Adrenal gland (tissue), 5 donors: ENCODE results near the gene IL12A.

Experiments
- CTCF ChIP-seq, 6 experiments: fragments of 450-650 bp in 4 of 6; fragments of 200-600 bp in 2 of 6; sonication (generic) in 1 of 6; IDR thresholded peaks; 1 replicate in 5 of 6; 2 replicates in 1 of 6; pipeline versions ENCODE4 v1.5.1 to v1.8.0; 2016 to 2021; ENCODE audit warnings: antibody characterized with exemption in 6 of 6, mild to moderate bottlenecking in 2 of 6, moderate library complexity in 1 of 6
- POLR2A ChIP-seq, 2 donors: fragments of 450-650 bp; IDR thresholded peaks; one replicate each; pipeline ENCODE4 v1.6.1; 2017; ENCODE audit warnings: antibody characterized with exemption in 2 of 2, mild to moderate bottlenecking in 2 of 2, moderate library complexity in 1 of 2
- donor health status: DM: no; HTN: no; CAD: no.

- peak in 5 of 6 experiments; percentile 13 to 44 (median 29) for TF ChIP-seq CTCF (IDR thresholded peaks at IDR 0.05)
- no peak for TF ChIP-seq POLR2A (IDR thresholded peaks at IDR 0.05)
Measured at GRCh38 chr3:160003520-160004128, 15.0 kb downstream of the IL12A start.
